ENCODE results near the gene NPAS3.

Gene NPAS3

GRCh38 chr14:33040372-33041140 lies 101.9 kb downstream of the NPAS3 start:
- DNase-seq (ENCODE audit: low read depth): no peak
- no peak overlapping the region for H3K4me3 ChIP-seq (ENCODE audit: low read depth, low read length)
- TF ChIP-seq CTCF (IDR thresholded peaks at IDR 0.05; ENCODE audit: low read depth, low read length, missing control alignments): no peak
- in situ Hi-C loops (cut with HindIII; ENCODE audit: low sequenced_read_pairs): no loop called here

- no peak for TF ChIP-seq CTCF (IDR thresholded peaks at IDR 0.05; ENCODE audit: low read depth, low read length, missing control alignments)
- in situ Hi-C loops (cut with HindIII; ENCODE audit: low sequenced_read_pairs): no loop called here
- no peak for DNase-seq (ENCODE audit: low read depth)
- no peak overlapping the region for H3K4me3 ChIP-seq (ENCODE audit: low read depth, low read length)
These were observed 103.9 kb downstream of the NPAS3 start for GRCh38 chr14:33042591-33042990.

- H3K4me3 ChIP-seq (ENCODE audit: low read depth, low read length): no peak overlapping the region
- in situ Hi-C loops (cut with HindIII; ENCODE audit: low sequenced_read_pairs): no loop called here
- DNase-seq (ENCODE audit: low read depth): no peak
- no peak for TF ChIP-seq CTCF (IDR thresholded peaks at IDR 0.05; ENCODE audit: low read depth, low read length, missing control alignments)
These were observed 107.1 kb downstream of the NPAS3 start for GRCh38 chr14:33045760-33046159.

- in situ Hi-C loops (cut with HindIII; ENCODE audit: low sequenced_read_pairs): no loop called here
- no peak for TF ChIP-seq CTCF (IDR thresholded peaks at IDR 0.05; ENCODE audit: low read depth, low read length, missing control alignments)
- DNase-seq (ENCODE audit: low read depth): no peak
- no peak overlapping the region for H3K4me3 ChIP-seq (ENCODE audit: low read depth, low read length)
These were observed 114.3 kb downstream of the NPAS3 start for GRCh38 chr14:33052943-33053342.

- in situ Hi-C loops (cut with HindIII; ENCODE audit: low sequenced_read_pairs): no loop called here
- DNase-seq (ENCODE audit: low read depth): no peak
- TF ChIP-seq CTCF (IDR thresholded peaks at IDR 0.05; ENCODE audit: low read depth, low read length, missing control alignments): no peak
- no peak overlapping the region for H3K4me3 ChIP-seq (ENCODE audit: low read depth, low read length)
These were observed 117.5 kb downstream of the NPAS3 start for GRCh38 chr14:33056213-33056612.

- DNase-seq (ENCODE audit: low read depth): no peak
- in situ Hi-C loops (cut with HindIII; ENCODE audit: low sequenced_read_pairs): no loop called here
- H3K4me3 ChIP-seq (ENCODE audit: low read depth, low read length): no peak overlapping the region
- no peak for TF ChIP-seq CTCF (IDR thresholded peaks at IDR 0.05; ENCODE audit: low read depth, low read length, missing control alignments)
These were observed 118.9 kb downstream of the NPAS3 start for GRCh38 chr14:33057585-33057984.

Data from astrocyte of the cerebellum (primary cell).